ENCODE data around the gene CHST11. TPM values are rescaled to one million over a fixed set of nuclear protein-coding genes. Genes with fewer than 3 reads are reported as not detected.

The CHST11 gene
- total RNA-seq, 4 donors from 2014 or later: 2.1 to 7.3 (median 4.9) TPM

- DNase-seq (ENCODE audit: low spot score in 2 of 2): peak in 1 of 2 donors; percentile 78
- WGBS, 2 donors: 44 to 45% methylated on average over 7 of the region's 7 CpGs
- intact Hi-C loops (cut with DNase I; ENCODE audit: low total_unique reads): no loop called here
- H3K4me3 ChIP-seq (ENCODE audit: low read depth, poor library complexity, severe bottlenecking): no peak overlapping the region
- TF ChIP-seq POLR2A (IDR thresholded peaks at IDR 0.05) (no peak), CTCF (IDR thresholded peaks at IDR 0.05) (no peak)
These were observed 291.6 kb downstream of the CHST11 start for GRCh38 chr12:104748356-104748755.

- no peak overlapping the region for H3K4me3 ChIP-seq (ENCODE audit: low read depth, poor library complexity, severe bottlenecking)
- DNase-seq (ENCODE audit: low spot score in 2 of 2): peak in 1 of 2 donors; percentile 63
- intact Hi-C loops (cut with DNase I; ENCODE audit: low total_unique reads): no loop called here
- TF ChIP-seq POLR2A (IDR thresholded peaks at IDR 0.05) (no peak), CTCF (IDR thresholded peaks at IDR 0.05) (no peak)
- WGBS, 2 donors: 40 to 41% methylated on average over 5 of the region's 5 CpGs
These were observed 292.0 kb downstream of the CHST11 start for GRCh38 chr12:104748790-104749189.

- DNase-seq (ENCODE audit: low spot score in 2 of 2): peak in 1 of 2 donors; percentile 31
- intact Hi-C loops (cut with DNase I; ENCODE audit: low total_unique reads): no loop called here
- H3K4me3 ChIP-seq (ENCODE audit: low read depth, poor library complexity, severe bottlenecking): no peak overlapping the region
- TF ChIP-seq CTCF (IDR thresholded peaks at IDR 0.05): no peak
- TF ChIP-seq POLR2A (IDR thresholded peaks at IDR 0.05): no peak
- WGBS, 2 donors: 88 to 93% methylated on average over 4 of the region's 4 CpGs
These were observed 292.8 kb downstream of the CHST11 start for GRCh38 chr12:104749545-104749944.

GRCh38 chr12:104750061-104750460 is 293.3 kb downstream of the CHST11 start:
- 72 to 81% methylated on average over 5 of the region's 5 CpGs for WGBS, 2 donors
- peak; percentile 39 to 57 for DNase-seq (ENCODE audit: low spot score in 2 of 2)

GRCh38 chr12:104751120-104751519 is 294.4 kb downstream of the CHST11 start:
- DNase-seq (ENCODE audit: low spot score in 2 of 2): no peak
- TF ChIP-seq POLR2A (IDR thresholded peaks at IDR 0.05) (no peak), CTCF (IDR thresholded peaks at IDR 0.05) (no peak)
- no peak overlapping the region for H3K4me3 ChIP-seq (ENCODE audit: low read depth, poor library complexity, severe bottlenecking)
- WGBS, 2 donors: 86 to 88% methylated on average over 1 of the region's 1 CpG
- intact Hi-C loops (cut with DNase I; ENCODE audit: low total_unique reads): no loop called here

More at GRCh38 chr12:104750061-104750460, 293.3 kb downstream of the CHST11 start:
- intact Hi-C loops (cut with DNase I; ENCODE audit: low total_unique reads): no loop called here
- TF ChIP-seq CTCF (IDR thresholded peaks at IDR 0.05): no peak
- TF ChIP-seq POLR2A (IDR thresholded peaks at IDR 0.05): no peak
- H3K4me3 ChIP-seq (ENCODE audit: low read depth, poor library complexity, severe bottlenecking): no peak overlapping the region

GRCh38 chr12:104751594-104751993 is 294.8 kb downstream of the CHST11 start:
- WGBS, 2 donors: 84 to 92% methylated on average over 3 of the region's 3 CpGs
- H3K4me3 ChIP-seq (ENCODE audit: low read depth, poor library complexity, severe bottlenecking): no peak overlapping the region
- DNase-seq (ENCODE audit: low spot score in 2 of 2): no peak
- TF ChIP-seq CTCF (IDR thresholded peaks at IDR 0.05) (no peak), POLR2A (IDR thresholded peaks at IDR 0.05) (no peak)
- intact Hi-C loops (cut with DNase I; ENCODE audit: low total_unique reads): no loop called here
